Measurements from ENCODE around the gene GIMD1. TPM values are rescaled to one million over a fixed set of nuclear protein-coding genes. Genes with fewer than 3 reads are reported as not detected.
"Not testable (repeated sequence)": the region's sequence is repeated elsewhere in the genome, so short reads cannot be mapped to it uniquely, and the experiment has no call there.

GIMD1 gene
- polyA plus RNA-seq, 1 of the 3 experiments (the other 2 are of a cell fraction), result not detected

GRCh38 chr4:106321168-106321567, 47.4 kb downstream of the GIMD1 start:
- H3K9me2 ChIP-seq; H3K27ac ChIP-seq (ENCODE audit: low read depth in 2 of 2, low read length in 1 of 2); H2AFZ ChIP-seq (ENCODE audit: low read depth); H4K20me1 ChIP-seq (ENCODE audit: insufficient read depth); DNase-seq; POLR2A ChIA-PET; H3F3A ChIP-seq (replicated peaks; ENCODE audit: insufficient read depth); H3K4me2 ChIP-seq; H3K27me3 ChIP-seq (ENCODE audit: insufficient read depth); H3K9me3 ChIP-seq; CTCF ChIA-PET; H3K9ac ChIP-seq; H3K4me3 ChIP-seq (ENCODE audit: low read depth in 2 of 2, low read length in 1 of 2): not testable (repeated sequence)
- Histone ChIP-seq H3K79me2 (ENCODE audit: insufficient read depth) (peaks cover 93% of the 10 kb centered on the region), H3K4me1 (ENCODE audit: control insufficient read depth in 1 of 2, insufficient read depth in 2 of 2, low read depth in 1 of 2, low read length in 1 of 2) (peaks cover 9 to 21% of the 10 kb centered on the region in 2 experiments; a peak in 3 of 4 replicates), H3K36me3 (replicated peaks in 1 of 2; ENCODE audit: control insufficient read depth in 1 of 2, insufficient read depth in 2 of 2, low read length in 1 of 2) (peaks cover 25 to 27% of the 10 kb centered on the region in 2 experiments)
- WGBS (ENCODE audit: low lambda C conversion rate), result 88% methylated on average over 15 of the region's 34 CpGs

DNA sequence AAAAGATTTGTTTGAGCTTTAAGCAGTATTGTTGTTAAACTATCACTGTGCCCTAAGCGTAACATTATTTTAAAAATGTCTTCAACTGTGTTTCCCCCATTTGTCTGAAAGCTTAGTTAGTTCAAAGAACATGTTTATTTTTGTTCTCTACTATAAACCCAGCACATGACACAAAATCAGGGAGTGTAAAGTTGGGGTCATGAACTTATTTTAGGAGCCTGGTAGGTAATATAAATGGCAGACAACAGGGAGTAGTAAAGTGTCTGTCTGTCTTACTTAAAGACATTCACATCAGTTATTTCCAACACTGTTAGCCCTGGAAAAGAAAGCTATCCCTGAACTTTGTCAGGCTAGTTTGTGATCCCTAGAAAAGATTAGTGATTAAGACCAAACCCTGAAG, 48.3 kb downstream of the GIMD1 start:
- 97% methylated on average over 1 of the region's 1 CpG for WGBS (ENCODE audit: low lambda C conversion rate)

More for the DNA sequence above, 48.3 kb downstream of the GIMD1 start:
- no peaks in the 10 kb centered on the region for H3K27me3 ChIP-seq (ENCODE audit: insufficient read depth)
- H3K4me1 ChIP-seq (ENCODE audit: control insufficient read depth in 1 of 2, insufficient read depth in 2 of 2, low read depth in 1 of 2, low read length in 1 of 2), result peaks cover 9 to 21% of the 10 kb centered on the region in 2 experiments; a peak in 3 of 4 replicates
- CTCF ChIA-PET, result interaction anchor here (1.0 to 1.6 kb wide), 2 partner anchors 8 to 11 kb away, joined by 3 to 4 read pairs; no protein-coding TSS in a partner anchor
- H3K9me2 ChIP-seq, result no peaks in the 10 kb centered on the region; the same call in 1 of the 2 replicates
- no peak for DNase-seq
- H3K79me2 ChIP-seq (ENCODE audit: insufficient read depth), result peaks cover 95% of the 10 kb centered on the region
- H3K4me3 ChIP-seq (ENCODE audit: low read depth in 2 of 2, low read length in 1 of 2), result no peak overlapping the region
- no peak overlapping the region for H2AFZ ChIP-seq (ENCODE audit: low read depth)
- no peaks in the 10 kb centered on the region for H3K9me3 ChIP-seq
- peaks cover 16 to 19% of the 10 kb centered on the region in 2 experiments for H3K36me3 ChIP-seq (replicated peaks in 1 of 2; ENCODE audit: control insufficient read depth in 1 of 2, insufficient read depth in 2 of 2, low read length in 1 of 2)
- no peak overlapping the region for H3K4me2 ChIP-seq
- TF ChIP-seq RAD21 (IDR thresholded peaks at IDR 0.05; ENCODE audit: low read length), result no peak
- no peak for TF ChIP-seq RFX5 (IDR thresholded peaks at IDR 0.05; ENCODE audit: low read length)
- no peak for TF ChIP-seq SMC3 (IDR thresholded peaks at IDR 0.05; ENCODE audit: low read depth, low read length)
- TF ChIP-seq, protein P1, sequence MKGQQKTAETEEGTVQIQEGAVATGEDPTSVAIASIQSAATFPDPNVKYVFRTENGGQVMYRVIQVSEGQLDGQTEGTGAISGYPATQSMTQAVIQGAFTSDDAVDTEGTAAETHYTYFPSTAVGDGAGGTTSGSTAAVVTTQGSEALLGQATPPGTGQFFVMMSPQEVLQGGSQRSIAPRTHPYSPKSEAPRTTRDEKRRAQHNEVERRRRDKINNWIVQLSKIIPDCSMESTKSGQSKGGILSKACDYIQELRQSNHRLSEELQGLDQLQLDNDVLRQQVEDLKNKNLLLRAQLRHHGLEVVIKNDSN (IDR thresholded peaks at IDR 0.05; ENCODE audit: borderline replicate concordance, low read depth), result no peak
- no peak for TF ChIP-seq FOXM1 (IDR thresholded peaks at IDR 0.05; ENCODE audit: low read depth)
- TF ChIP-seq RCOR1 (IDR thresholded peaks at IDR 0.05; ENCODE audit: low read length), result no peak
- TF ChIP-seq RXRA (IDR thresholded peaks at IDR 0.05; ENCODE audit: borderline replicate concordance, low read depth), result no peak
- no peak for TF ChIP-seq MXI1 (IDR thresholded peaks at IDR 0.05; ENCODE audit: low read depth, low read length)
- TF ChIP-seq TAF1 (IDR thresholded peaks at IDR 0.05; ENCODE audit: borderline replicate concordance, low read depth, low read length), result no peak
- TF ChIP-seq, protein P2, sequence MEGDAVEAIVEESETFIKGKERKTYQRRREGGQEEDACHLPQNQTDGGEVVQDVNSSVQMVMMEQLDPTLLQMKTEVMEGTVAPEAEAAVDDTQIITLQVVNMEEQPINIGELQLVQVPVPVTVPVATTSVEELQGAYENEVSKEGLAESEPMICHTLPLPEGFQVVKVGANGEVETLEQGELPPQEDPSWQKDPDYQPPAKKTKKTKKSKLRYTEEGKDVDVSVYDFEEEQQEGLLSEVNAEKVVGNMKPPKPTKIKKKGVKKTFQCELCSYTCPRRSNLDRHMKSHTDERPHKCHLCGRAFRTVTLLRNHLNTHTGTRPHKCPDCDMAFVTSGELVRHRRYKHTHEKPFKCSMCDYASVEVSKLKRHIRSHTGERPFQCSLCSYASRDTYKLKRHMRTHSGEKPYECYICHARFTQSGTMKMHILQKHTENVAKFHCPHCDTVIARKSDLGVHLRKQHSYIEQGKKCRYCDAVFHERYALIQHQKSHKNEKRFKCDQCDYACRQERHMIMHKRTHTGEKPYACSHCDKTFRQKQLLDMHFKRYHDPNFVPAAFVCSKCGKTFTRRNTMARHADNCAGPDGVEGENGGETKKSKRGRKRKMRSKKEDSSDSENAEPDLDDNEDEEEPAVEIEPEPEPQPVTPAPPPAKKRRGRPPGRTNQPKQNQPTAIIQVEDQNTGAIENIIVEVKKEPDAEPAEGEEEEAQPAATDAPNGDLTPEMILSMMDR (IDR thresholded peaks at IDR 0.05), result no peak
- TF ChIP-seq NFIC (IDR thresholded peaks at IDR 0.05; ENCODE audit: borderline replicate concordance), result no peak
- TF ChIP-seq YY1 (IDR thresholded peaks at IDR 0.05; ENCODE audit: low read depth), result no peak
- no peak for TF ChIP-seq ELF1 (IDR thresholded peaks at IDR 0.05)
- no peak for TF ChIP-seq JUND (IDR thresholded peaks at IDR 0.05)
- TF ChIP-seq TCF12 (IDR thresholded peaks at IDR 0.05), result no peak
- TF ChIP-seq, protein P3, sequence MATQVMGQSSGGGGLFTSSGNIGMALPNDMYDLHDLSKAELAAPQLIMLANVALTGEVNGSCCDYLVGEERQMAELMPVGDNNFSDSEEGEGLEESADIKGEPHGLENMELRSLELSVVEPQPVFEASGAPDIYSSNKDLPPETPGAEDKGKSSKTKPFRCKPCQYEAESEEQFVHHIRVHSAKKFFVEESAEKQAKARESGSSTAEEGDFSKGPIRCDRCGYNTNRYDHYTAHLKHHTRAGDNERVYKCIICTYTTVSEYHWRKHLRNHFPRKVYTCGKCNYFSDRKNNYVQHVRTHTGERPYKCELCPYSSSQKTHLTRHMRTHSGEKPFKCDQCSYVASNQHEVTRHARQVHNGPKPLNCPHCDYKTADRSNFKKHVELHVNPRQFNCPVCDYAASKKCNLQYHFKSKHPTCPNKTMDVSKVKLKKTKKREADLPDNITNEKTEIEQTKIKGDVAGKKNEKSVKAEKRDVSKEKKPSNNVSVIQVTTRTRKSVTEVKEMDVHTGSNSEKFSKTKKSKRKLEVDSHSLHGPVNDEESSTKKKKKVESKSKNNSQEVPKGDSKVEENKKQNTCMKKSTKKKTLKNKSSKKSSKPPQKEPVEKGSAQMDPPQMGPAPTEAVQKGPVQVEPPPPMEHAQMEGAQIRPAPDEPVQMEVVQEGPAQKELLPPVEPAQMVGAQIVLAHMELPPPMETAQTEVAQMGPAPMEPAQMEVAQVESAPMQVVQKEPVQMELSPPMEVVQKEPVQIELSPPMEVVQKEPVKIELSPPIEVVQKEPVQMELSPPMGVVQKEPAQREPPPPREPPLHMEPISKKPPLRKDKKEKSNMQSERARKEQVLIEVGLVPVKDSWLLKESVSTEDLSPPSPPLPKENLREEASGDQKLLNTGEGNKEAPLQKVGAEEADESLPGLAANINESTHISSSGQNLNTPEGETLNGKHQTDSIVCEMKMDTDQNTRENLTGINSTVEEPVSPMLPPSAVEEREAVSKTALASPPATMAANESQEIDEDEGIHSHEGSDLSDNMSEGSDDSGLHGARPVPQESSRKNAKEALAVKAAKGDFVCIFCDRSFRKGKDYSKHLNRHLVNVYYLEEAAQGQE (IDR thresholded peaks at IDR 0.05; ENCODE audit: low read depth, low read length), result no peak
- TF ChIP-seq TEAD4 (IDR thresholded peaks at IDR 0.05; ENCODE audit: borderline replicate concordance, insufficient read depth), result no peak
- TF ChIP-seq, protein P4, sequence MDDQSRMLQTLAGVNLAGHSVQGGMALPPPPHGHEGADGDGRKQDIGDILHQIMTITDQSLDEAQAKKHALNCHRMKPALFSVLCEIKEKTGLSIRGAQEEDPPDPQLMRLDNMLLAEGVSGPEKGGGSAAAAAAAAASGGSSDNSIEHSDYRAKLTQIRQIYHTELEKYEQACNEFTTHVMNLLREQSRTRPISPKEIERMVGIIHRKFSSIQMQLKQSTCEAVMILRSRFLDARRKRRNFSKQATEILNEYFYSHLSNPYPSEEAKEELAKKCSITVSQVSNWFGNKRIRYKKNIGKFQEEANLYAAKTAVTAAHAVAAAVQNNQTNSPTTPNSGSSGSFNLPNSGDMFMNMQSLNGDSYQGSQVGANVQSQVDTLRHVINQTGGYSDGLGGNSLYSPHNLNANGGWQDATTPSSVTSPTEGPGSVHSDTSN (IDR thresholded peaks at IDR 0.05), result no peak
- TF ChIP-seq, protein P5, sequence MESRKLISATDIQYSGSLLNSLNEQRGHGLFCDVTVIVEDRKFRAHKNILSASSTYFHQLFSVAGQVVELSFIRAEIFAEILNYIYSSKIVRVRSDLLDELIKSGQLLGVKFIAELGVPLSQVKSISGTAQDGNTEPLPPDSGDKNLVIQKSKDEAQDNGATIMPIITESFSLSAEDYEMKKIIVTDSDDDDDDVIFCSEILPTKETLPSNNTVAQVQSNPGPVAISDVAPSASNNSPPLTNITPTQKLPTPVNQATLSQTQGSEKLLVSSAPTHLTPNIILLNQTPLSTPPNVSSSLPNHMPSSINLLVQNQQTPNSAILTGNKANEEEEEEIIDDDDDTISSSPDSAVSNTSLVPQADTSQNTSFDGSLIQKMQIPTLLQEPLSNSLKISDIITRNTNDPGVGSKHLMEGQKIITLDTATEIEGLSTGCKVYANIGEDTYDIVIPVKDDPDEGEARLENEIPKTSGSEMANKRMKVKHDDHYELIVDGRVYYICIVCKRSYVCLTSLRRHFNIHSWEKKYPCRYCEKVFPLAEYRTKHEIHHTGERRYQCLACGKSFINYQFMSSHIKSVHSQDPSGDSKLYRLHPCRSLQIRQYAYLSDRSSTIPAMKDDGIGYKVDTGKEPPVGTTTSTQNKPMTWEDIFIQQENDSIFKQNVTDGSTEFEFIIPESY (IDR thresholded peaks at IDR 0.05; ENCODE audit: borderline replicate concordance, low read depth), result no peak
- no peak for TF ChIP-seq GABPA (IDR thresholded peaks at IDR 0.05; ENCODE audit: low read depth)
- peaks cover 13% of the 10 kb centered on the region for H3F3A ChIP-seq (replicated peaks; ENCODE audit: insufficient read depth)
- H3K9ac ChIP-seq, result no peak overlapping the region
- POLR2A ChIA-PET, result no interaction called here
- no peak overlapping the region for H3K27ac ChIP-seq (ENCODE audit: low read depth in 2 of 2, low read length in 1 of 2)
- H4K20me1 ChIP-seq (ENCODE audit: insufficient read depth), result no peaks in the 10 kb centered on the region

Measured in SK-N-SH (cell line).